22Rv1 (cell line): ENCODE results near the gene RIMKLB.

Source experiments
- H3K27ac ChIP-seq: fragments of 450-650 bp; 2 replicates; pipeline ENCODE4 v1.5.1; 2017
- ZFX ChIP-seq: fragments of 450-650 bp; IDR thresholded peaks from 2 replicates; pipeline ENCODE4 v1.6.1; 2017; ENCODE audit warnings: antibody characterized with exemption, borderline replicate concordance
- TF ChIP-seq, protein P1 (sequence below): fragments of 450-650 bp; IDR thresholded peaks from 2 replicates; pipeline ENCODE4 v1.5.1; 2017; ENCODE audit warnings: mild to moderate bottlenecking

RIMKLB gene

GRCh38 chr12:8692573-8692972, 5.2 kb upstream of the RIMKLB start:
- peak overlapping the region; percentile 60 for H3K27ac ChIP-seq
- no peak for TF ChIP-seq ZFX
- TF ChIP-seq, protein P1, sequence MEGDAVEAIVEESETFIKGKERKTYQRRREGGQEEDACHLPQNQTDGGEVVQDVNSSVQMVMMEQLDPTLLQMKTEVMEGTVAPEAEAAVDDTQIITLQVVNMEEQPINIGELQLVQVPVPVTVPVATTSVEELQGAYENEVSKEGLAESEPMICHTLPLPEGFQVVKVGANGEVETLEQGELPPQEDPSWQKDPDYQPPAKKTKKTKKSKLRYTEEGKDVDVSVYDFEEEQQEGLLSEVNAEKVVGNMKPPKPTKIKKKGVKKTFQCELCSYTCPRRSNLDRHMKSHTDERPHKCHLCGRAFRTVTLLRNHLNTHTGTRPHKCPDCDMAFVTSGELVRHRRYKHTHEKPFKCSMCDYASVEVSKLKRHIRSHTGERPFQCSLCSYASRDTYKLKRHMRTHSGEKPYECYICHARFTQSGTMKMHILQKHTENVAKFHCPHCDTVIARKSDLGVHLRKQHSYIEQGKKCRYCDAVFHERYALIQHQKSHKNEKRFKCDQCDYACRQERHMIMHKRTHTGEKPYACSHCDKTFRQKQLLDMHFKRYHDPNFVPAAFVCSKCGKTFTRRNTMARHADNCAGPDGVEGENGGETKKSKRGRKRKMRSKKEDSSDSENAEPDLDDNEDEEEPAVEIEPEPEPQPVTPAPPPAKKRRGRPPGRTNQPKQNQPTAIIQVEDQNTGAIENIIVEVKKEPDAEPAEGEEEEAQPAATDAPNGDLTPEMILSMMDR: no peak

DNA sequence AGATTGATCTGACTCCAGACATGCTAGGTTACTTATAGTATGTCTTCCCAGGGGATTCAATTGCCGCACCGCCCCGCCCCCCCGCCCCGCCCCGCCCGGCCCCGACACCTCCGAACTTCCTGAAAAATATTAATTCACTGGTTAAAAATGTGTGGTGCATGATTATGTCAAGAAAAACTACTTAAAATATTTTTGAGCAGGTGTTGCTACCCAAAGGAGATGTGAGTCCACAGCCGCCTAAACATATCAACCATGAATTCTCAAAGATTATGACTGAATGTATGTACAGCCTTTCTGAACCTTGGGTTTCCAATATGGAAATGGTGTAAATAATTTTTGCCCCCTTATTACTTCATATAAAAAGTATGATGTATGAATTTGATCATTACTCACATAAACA, 2.7 kb upstream of the RIMKLB start:
- no peak overlapping the region for H3K27ac ChIP-seq
- TF ChIP-seq, protein P1: no peak
- TF ChIP-seq ZFX: no peak

- peak overlapping the region; percentile 66; the same call in 1 of the 2 replicates for H3K27ac ChIP-seq
- TF ChIP-seq, protein P1: no peak
- no peak for TF ChIP-seq ZFX
Observed at GRCh38 chr12:8696442-8697090, 1.2 kb upstream of the RIMKLB start.

DNA sequence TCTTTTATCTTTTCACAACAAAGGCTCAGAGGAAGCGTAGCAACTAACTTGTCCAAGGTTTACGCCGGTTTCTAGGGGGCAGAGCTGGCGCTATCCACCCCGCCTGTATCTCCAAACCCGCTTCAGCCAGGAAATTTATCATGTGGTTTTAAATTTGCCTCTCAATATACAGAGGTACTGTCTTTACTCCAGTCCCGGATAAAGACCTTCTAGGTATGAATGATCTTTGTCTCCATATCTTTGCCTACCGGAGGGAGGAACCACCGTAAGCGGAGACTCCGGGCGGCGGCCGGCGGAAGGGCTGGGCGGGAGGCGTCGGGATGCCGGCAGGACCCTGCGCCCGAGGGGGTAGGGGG, 693 bp upstream of the RIMKLB start:
- TF ChIP-seq, protein P1: no peak
- no peak for TF ChIP-seq ZFX

DNA sequence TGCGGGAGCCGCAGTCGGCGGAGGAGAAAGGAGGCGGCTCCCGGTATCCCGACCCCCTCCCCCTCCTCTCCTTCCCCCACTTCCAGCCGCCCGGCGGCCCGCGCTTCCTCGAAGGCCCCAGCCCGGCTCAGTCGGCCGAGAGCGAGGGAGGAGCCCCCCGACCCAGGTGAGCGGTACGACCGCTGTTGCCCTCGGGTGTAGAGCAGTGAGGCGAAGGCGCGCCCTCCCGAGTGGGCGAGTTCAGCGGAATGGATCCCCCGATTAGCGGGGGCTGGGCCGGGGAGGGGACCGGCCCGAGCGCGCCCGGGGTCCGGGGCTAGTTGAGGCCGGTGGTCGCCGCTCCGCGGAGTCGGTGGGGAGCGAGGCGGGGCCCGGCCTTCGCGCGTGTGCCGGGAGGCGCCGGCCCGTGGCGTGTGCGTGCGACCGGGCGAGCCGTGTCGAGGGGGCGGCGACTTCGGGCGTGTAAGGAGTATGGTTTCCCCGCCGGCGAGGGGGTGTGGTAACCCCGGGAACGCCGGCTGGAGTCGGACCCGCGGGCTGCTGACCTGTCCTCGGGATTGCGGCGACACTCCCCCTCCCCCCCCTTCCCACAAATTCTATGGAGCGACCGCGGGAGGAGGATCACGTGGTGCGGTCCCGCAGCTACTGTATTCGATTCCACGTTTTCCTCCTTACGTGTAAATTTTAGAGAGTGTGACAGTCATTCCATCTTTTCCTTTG, 501 bp downstream of the RIMKLB start:
- TF ChIP-seq, protein P1: no peak
- no peak for TF ChIP-seq ZFX
- H3K27ac ChIP-seq: peak overlapping the region; percentile 66

More for the DNA sequence above, 693 bp upstream of the RIMKLB start:
- H3K27ac ChIP-seq: peak overlapping the region; percentile 66

DNA sequence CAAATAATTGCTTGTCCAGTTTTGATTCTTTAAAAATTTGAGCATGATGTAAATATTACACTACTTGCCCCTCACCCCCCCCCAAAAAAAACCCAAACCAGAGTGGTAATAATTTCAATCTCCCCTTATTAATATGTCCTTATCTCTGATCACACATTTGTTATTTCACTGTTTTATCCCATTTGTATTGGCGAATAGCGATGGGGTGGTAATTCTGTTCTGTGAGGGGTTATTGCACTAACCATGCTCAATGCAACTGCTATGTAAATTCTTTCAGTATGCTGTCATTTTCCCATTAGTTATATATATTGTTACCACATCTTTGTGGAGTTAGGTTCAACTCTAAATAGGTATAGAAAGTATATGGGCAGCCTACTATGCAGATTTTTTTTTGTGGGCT, 1.1 kb downstream of the RIMKLB start:
- 0 out of 2 replicates have a peak overlapping the region, but pooled peaks have one; percentile 66 for H3K27ac ChIP-seq
- TF ChIP-seq ZFX: no peak
- TF ChIP-seq, protein P1: no peak

- TF ChIP-seq ZFX: no peak
- TF ChIP-seq, protein P1: no peak
- no peak overlapping the region for H3K27ac ChIP-seq
Observed at GRCh38 chr12:8699714-8700113, 1.9 kb downstream of the RIMKLB start.
